Measurements from ENCODE around the gene ANKRD33B.
"Not testable (repeated sequence)": the region's sequence is repeated elsewhere in the genome, so short reads cannot be mapped to it uniquely, and the experiment has no call there.

Gene ANKRD33B

DNA sequence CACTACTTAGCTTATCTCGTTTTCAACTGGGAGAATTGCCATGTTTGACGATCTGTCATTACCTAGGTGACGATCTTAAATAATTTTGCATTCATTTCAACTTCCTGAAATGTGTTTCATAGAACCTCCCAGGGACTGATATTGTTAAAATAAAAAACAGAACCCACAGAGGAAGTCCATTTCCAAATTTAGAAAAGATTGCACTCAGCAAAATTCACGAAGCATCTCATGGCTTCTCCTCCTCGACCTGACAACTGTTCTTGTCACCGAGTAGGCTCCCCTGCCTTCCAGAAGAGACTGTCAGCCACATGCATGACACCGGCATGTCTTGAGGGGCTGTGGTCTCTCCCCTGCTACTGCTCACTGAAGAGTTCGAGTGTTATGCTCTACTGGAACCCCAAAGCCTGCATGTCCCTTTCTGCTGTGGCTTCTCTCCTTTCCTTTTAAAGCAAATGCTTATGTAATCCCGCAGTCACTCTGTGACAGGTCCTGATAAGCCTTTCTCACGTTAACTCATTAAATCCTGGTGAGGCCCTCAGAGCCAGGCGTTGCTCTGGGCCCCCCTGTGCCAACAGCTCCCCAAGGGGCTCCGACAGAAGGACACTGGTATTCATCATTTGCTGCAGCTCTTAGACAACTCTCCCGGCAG, 26.8 kb upstream of the ANKRD33B start:
- DNase-seq (ENCODE audit: low spot score) = no peak

DNA sequence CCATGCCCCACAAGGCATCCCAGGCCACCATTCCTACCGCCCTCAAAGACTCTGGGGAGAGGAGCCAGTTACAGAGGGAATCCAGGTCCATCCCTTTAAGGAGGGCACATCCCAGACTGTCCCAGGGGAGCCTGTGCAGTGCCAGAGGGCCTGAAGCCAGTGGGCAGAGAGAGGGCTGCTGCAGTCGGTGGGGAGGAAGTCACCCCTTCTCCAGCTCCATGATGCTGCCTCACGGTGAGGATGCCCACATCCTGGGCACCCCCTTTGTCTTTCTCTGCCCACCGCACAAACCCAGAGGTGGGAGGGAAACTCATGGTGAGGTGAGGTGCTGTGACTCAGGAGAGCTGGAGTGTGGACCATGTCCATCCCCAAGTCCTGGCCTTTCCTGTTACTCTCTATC, 26.2 kb upstream of the ANKRD33B start:
- no peak for DNase-seq (ENCODE audit: low spot score)

DNA sequence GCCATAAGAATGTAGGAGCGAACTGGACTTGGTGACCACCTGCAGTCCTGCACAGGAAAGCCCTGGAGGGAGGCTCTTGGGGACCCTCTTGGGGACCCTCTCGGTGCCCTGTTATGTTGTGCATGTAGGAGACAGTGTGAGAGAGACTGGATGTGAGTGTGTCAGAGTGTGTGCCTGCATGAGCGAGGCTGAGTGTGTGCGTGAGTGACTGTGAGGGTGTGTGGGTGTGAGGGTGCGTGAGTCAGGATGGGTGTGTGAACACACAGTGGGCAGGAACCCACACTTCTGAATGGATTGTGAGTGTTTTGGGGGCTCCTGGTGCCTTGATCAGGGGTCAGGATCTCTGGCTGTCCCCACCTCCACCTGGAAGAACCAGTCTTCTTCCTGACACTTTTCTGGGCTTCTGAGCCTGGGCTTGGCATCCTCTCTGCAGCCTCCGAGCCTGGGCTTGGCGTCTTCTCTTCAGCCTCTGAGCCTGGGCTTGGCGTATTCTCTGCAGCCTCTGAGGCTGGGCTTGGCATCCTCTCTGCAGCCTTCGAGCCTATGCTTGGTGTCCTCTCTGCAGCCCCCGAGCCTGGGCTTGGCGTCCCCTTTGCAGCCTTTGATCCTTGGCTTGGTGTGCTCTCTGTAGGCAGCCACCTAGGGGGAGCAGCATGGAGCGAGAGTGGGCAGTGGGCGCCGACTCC, 25.6 kb upstream of the ANKRD33B start:
- no peak for DNase-seq (ENCODE audit: low spot score)

DNA sequence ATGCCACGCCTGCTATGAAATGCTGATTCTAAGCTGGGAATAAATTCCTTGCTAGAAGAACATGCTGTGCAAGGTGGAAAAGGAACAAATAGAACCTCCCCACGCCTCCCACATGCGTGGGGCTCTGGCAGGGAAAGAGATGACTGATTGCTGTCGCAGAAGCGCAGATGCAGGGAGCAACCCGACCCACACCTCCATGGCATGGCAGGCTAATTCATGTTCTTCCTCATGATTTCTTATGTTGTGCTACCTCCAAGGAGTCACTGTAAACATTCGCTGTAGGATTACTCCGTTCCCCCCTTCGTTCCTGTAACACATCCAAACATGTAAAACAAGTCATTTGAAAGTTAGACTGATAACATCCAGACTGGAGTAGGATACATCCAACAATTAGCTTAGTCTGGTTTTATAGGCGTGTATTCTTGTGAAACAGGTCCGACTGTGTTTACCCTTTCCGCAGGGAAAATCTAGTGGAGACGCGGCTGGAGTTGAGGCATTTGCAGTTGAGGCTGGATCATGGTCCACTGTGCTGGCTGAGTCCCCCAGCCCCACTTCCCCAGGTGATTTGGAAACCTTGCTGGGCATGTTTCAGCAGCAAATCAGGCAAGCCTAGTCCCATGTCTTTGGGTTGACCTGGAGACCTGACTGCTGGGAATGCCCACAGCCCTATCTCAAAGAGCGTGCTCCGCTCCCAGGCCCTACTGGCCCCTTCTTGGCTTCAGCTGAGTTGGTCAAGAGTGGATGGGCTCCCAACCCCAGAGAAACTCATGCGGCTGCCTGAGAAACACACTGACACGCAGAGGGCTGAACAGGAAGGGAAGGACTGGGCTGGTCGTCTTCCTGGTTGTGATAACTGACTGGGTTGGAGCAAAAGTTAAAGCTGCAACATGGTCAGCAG, 24.8 kb upstream of the ANKRD33B start:
- DNase-seq (ENCODE audit: low spot score) = no peak

DNA sequence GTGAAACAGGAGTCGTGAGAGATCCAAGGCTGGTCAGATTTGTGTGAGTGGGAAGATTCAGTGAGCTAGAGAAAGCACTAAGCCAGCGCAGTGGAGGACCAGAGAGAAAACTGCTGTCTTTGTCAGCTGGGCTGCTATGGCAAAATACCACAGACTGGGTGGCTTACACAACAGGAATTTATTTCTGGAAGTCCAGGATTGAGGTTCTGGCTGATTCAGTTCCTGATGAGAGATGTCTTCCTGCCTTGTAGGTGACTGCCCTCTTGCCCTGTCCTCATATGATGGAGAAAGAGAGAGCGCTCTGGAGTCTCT, 24.2 kb upstream of the ANKRD33B start:
- DNase-seq (ENCODE audit: low spot score) = no peak

DNA sequence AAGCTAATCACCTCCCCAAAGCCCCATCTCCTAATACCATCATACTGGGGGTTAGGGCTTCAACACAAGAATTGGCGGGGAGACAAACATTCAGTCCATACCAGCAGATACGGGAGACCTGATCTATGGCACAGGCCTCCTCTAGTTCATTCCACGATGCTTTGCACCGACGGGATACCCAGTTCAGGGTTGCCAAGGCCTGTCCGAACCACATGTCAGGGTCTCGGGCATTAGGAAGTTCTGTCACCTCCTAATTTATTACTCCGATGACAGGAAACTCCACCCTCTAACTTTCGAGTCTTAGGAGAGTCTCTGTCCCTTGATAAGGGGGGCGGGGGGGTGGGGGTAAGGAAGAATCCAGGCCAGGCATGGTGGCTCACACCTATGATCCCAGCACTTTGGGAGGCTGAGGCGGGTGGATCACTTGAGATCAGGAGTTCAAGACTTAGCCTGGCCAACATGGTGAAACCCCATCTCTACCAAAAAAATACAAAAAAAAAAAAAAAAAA, 23.8 kb upstream of the ANKRD33B start:
- no peak for DNase-seq (ENCODE audit: low spot score)

DNA sequence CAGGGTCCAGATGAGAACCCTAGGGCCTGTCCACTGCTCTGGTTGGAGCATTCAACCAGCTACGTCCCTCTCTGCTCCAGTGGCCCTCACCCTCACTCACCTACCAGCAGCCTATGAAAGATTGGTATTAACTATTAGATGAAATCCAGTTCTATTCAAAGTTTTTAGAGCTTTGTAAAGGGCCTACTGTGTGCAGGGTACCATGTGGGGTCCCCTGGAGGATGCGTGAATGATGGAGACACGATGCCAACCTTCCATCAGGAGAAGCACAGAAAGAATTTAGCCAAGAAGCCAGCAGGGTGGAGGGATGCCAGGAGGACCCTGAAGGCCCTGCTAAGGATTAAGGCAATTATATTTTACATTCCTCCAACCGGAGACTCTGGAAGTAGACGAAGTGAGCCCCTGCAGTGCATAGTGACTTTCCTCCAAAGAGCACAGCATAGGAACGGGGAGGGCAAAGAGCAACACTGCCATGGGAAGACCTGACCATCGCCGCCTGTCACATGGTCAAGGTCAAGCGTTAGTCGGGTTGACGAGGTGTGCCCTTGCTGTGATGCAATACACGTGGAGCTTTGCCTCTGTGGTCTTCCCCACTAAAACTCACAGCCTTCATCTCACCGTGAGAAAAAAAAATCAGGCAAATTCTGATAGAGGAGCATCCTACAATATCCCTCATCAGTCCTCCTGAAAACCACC, 22.8 kb upstream of the ANKRD33B start:
- no peak for DNase-seq (ENCODE audit: low spot score)

DNA sequence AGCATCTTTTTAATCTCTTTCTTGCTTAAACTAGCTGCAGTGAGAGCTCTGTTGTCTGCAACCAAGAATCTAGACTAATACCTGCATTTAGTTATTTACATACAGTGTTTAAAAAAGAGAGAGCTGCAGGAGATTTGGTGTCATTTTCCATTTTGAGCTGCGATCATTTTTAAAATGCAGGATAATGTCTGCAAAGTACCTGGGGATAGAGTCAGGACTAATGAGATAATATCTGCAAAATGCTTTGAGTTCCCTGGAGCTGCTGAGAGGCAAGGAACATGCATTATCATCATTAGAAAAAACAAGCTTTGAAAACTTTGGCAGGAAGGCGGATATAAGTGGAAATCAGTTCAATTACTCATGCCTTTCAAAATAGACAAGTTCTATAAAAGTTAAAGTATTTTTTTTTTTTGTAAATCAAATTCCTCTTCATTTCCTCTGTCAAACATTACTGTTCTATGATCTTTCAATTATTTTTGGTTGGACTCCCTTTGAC, 21.8 kb upstream of the ANKRD33B start:
- DNase-seq (ENCODE audit: low spot score) = no peak

DNA sequence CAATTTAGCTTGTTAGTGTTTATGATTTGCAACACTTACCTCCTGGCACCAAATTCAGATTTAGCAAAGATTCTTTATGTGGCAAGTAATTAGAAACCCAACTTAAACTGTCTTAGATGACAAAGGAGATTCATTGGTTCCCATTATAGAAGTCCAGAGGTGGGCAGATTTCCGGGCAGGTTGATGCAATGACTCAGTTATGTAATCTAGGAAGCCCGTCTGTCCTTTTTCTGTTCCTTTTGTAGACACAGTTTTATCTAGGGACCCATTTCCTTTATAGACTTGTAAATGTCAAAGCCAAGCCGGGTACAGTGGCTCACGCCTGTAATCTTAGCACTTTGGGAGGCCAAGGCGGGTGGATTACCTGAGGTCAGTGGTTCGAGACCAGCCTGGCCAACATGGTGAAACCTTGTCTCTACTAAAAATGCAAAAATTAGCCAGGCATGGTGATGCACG, 20.3 kb upstream of the ANKRD33B start:
- DNase-seq (ENCODE audit: low spot score) = no peak

DNA sequence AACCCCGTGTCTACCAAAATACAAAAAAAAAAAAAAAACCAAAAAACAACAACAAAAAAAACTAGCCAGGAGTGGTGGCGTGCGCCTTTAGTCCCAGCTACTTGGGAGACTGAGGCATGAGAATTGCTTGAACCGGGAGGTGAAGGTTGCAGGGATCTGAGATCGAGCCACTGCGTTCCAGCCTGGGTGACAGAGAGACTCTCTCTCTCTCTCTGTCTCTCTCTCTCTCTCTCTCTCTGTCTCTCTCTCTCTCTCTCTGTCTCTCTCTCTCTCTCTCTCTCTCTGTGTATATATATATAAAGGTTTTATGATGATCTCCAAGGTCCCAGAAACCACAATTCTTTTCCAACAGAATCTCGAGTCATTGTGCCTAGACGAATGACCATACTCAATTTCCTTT, 18.8 kb upstream of the ANKRD33B start:
- no peak for DNase-seq (ENCODE audit: low spot score)

DNA sequence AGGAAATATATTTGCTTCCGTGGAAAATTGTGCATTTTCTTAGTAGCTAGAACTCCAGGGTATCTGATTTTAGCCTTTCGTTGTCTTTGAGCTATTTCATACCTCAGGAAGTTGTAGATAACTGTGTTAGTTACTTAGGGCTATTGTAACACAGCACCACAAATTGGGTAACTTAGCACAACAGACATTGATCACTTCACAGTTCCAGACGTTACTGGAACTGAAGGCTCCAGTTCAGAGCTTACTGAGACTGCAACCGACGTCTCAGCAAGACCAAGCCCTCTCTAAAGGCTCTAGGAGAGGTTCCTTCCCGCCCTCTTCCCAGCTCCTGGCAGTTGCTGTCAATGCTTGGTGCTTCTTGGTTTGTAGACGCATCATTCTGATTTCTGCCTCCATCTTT, 17.7 kb upstream of the ANKRD33B start:
- no peak for DNase-seq (ENCODE audit: low spot score)

DNA sequence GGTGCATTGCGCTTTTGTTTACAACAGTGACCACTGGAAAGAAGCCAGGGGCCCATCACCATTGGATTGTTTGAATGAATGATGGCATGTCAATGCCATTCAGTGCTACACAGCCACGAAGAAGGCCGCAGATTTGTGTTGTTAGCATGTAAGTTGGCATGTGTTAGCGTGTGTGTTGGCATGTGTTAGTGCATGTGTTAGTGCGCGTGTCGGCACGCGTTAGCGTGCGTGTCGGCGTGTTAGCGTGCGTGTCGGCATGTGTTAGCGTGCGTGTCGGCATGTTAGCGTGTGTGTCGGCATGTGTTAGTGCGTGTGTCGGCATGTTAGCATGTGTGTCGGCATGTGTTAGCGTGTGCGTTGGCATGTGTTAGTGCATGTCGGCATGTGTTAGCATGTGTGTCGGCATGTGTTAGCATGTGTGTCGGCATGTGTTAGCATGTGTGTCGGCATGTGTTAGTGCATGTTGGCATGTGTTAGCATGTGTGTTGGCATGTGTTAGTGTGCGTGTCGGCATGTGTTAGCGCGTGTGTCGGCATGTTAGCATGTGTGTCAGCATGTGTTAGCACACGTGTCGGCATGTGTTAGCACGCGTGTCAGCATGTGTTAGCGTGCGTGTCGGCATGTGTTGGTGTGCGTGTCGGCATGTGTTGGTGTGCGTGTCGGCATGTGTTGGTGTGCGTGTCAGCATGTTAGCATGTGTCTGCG, 15.3 kb upstream of the ANKRD33B start:
- DNase-seq (ENCODE audit: low spot score) = no peak

DNA sequence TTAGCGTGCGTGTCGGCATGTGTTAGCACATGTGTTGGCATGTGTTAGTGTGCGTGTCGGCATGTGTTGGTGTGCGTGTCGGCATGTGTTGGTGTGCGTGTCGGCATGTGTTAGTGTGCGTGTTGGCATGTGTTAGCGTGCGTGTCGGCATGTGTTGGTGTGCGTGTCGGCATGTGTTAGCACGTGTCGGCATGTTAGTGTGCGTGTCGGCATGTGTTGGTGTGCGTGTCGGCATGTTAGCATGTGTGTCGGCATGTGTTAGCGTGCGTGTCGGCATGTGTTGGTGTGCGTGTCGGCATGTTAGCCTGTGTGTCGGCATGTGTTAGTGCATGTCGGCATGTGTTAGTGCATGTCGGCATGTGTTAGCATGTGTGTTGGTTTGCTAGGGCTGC, 14.8 kb upstream of the ANKRD33B start:
- not testable (repeated sequence) for DNase-seq (ENCODE audit: low spot score)

DNA sequence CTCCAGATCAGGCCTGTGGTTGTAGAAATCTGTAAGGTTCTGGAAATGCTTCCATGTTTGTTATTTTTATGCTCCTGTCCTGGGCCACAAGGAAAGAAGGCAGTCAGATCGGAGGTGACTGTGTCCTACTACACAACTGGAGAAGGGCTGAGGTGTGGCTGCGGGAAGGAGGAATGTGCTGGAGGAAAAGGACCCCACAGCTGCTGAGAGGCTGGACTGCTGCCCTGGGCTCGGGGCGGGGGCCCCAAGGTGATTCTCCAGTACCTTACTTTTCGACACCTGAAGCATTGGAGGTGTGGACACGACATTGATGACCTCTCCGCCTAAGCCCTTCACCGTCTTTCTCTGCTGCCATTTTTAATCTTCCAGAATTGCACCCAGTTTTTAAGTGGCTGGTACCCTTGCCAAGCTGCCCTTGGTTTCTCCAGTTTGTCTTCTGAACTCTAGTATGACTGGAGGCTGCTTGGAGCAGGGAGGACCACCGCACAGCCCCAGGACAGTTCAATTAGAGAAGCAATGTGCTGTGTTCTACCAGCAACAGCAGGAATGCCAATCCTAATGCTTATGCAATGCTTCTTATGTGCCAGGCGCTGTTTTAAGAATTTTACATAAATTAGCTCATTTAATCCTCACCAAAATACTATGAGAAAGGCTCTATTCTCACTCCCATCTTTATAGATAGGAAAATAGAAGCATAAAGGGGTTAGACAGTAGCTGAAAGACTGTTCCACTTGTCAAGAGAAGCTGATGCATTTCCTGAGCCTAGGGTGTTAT, 13.5 kb upstream of the ANKRD33B start:
- DNase-seq (ENCODE audit: low spot score) = no peak

DNA sequence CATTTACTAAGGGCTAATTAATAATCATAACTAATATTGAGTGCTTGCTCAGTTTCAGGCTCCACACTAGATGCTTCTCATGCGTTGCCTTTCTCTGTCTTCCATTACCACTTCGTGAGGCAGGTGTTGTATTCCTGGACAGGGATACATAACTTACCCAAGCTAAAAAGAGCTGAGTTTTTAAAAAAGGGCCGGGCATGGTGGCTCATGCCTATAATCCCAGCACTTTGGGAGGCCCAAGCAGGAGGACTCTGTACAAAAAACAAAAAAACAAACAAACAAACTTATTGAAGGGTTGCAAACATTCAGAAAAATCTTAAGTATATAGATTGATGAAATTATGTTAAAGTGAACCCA, 12.1 kb upstream of the ANKRD33B start:
- DNase-seq (ENCODE audit: low spot score) = no peak

DNA sequence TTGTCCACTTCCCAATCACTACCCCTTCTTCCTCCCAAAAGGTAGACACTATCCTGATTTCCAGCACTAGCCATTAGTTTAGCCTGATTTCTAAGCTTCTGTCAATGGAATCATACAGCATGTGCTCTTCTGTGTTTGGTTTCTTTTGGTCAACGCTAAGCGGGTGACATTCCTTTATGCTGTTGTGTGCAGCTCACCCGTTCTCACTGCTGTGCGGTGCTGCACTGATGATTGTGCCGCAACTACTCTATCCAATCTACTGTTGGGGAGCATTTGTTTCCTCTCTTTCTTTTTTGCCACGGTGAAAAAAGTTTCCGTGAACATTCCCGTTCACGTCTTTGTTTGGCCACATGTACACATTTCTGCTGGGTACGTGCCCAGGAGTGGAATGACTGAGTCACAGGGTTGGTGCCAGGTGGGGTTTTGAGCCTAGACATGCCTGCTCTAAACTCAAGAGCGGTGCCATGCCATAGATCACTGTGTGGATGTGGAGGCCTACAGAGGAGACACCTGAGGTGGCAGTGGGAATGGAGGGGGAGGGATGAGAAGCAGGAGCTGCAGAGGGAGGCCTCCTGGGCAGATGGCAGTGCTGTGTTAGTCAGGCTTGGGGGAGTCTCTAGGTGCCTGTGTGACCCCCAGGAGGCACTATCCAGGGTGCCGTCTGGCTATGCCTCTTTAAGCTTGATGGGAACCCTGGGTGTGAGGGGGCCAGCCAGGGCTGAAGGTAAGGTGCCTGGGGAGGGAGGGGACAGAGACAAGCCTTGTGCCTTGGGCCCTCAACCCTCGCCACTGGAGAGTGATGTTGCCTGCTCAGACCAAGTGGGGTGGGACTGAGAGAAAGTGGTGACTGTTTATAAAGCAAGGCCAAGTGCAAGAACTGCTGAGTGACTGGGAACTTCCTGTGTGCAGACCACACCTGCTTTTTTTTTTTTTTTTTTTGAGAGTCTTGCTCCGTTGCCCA, 11.4 kb upstream of the ANKRD33B start:
- no peak for DNase-seq (ENCODE audit: low spot score)

DNA sequence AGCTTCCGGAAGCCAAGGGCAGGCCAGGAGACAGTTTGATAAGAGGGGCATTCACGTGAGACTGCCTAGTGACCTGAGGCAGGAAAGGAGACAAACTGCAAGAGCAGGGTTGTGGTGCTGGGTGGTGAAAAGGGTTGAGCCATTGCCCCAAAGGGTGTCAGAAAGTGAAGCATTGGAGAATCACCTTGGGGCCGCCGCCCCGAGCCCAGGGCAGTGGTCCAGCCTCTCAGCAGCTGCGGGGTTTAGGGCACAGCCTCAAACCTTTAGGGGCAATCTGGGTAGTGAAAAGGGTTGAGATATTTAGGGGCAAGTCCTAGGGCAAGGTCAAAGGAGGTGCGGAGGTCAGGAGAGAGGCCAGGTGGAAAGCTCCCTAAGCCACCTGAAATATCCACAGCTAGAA, 10.4 kb upstream of the ANKRD33B start:
- no peak for DNase-seq (ENCODE audit: low spot score)

DNA sequence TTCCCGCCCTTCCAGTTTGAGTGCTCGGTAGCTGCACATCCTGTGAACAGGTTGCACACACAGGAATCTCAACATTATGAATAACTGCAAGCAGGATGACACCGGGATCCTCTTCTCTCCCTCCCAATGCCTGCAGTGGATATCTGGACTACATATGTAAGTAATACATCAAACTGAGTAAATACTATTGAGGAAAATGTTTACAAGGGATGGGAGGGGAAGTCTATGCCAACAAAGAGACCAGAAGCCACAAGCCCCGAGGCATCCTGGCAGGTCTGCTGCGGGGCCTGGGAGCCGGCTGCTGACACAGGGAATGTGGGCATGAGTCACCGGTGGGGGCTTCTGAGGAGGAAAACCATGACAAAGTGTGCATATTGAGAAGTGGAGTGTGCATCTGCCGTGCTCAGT, 8.6 kb upstream of the ANKRD33B start:
- no peak for DNase-seq (ENCODE audit: low spot score)

DNA sequence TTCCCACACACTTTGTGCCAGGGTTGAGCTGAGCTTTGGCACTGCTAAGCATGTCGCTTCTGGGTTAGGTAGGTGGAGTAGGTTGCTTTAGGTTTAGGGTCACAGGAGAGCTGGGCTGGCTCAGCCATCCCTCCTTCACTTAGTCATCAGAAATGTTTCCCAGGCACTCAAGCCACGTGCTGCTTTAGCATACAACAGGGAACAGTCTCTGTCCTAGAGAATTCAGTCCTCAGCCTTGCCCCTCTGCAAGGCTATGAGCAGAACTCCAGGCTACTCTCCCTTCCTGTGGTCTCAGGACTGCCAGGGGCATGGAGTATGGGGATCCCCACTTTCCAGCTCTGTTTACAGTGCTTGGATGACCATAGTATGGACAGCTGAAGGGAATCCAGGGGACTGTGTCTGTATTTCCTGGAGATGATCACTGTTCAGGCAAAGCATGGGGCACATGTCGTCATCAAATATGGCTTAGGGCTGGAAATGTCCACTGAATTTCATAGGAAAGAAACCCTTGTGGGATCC, 7.5 kb upstream of the ANKRD33B start:
- DNase-seq (ENCODE audit: low spot score) = no peak
